GM18526 (cell line): ENCODE measurements around the gene FAM174B.

Source experiments
- POLR2A ChIP-seq: IDR thresholded peaks from 3 replicates; pipeline ENCODE4 v1.6.1; 2011; ENCODE audit not compliant: insufficient read length; ENCODE audit errors: extremely low read depth

Gene FAM174B

DNA sequence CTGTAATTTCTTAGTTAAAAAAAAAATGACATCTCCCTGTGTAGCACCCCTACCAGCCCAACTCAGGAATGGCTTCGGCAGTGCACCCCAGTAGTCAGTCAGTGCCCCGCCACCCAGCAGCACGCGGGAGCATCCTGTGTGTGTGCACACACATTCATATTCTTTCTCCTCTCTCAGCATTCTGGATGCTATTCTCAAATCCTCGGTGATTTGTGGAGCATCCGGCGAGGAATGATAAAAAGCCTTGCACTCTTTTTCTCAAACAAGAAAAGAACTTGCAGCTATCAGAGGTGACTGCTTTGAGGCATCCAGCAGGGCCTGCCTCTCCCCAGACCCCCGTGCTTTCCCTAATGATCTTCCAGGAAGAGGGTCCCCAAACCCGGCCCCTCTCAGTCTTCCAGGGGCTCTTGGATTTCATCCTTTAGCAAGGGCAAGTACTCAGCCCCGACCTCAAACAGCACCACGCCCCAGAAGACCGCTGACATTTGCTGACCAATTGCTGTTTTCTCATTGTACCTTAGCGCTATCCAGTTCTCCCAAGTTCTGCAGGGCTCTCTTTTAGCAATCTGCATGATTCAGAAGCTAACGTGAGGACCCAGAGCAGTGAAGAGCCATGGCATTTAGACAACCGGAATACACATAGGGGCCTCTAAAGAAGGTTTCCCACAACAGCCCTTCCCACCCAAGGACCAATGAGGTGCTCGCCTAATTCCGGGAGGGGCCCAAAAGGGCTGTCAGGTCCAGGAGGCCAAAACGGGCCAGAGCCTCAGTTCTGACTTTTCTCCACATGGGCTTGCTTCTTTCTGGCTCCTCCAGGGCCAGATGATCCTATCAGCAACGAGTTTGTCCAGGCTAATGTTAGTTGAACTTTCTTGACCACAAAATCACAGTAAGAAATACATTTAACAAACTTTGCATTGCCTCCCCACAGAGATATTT lies 72.2 kb downstream of the FAM174B start:
- TF ChIP-seq POLR2A, result no peak

DNA sequence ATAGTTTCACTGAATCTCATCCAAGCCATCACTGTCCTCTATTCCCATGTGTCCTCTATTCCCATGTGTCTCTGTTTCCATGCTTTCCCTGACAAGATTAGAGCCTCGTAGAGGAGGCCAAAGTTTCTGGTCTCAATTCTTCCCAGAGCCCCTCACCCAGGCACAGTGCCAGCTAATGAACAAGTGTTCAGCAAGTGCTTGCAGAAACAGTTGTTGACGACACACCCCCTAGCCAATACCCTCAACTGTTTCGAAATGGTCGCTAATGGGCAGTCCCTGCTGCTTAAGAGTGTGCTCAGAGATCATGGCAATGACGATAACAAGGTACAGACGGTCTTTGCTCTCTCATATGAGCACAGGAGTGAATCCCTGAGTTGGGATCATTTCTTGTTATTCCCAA lies 73.4 kb downstream of the FAM174B start:
- no peak for TF ChIP-seq POLR2A

DNA sequence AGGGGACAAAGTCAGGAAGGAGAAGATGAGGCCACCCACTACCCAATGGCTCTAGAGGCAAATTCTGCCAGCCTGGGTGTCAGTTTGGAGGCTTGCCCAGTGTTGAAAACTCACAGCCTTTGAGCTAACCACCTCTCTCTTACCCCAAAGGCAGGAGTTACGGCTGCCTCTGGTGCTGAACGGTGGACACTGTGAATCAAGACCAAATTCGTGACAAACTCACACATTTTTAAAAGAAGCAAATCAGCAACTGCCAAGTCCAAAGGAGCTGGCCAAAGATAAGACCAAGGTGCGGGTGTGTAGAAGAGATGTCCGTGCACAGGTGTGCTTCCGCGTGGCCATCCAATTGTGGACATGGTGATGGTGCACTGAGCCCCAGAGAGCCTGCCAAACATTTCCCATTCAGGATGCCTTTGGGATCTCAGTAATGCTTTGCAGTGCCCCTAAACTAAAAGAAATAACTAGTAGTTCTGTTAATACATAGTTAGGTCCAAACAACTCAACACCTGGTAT lies 74.6 kb downstream of the FAM174B start:
- no peak for TF ChIP-seq POLR2A

DNA sequence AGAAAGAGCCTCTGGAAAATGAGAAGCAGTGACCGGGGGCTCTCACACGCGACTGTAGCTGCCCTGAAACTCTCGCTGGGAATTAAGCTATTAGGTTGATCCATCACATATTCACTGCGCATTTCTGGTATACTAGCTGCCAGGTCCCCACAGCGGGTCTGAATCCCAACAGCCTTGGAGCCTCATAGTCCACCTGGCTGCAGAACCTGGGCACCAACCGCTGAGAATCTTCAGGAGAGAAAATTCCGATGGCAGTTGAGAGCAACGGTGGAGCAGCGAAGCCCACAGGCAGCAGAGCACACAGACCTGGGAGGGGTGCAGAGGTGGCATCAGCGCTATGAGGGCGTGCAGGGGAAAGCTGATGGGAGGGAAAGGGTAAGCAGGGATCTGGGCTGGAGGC lies 75.1 kb downstream of the FAM174B start:
- no peak for TF ChIP-seq POLR2A

DNA sequence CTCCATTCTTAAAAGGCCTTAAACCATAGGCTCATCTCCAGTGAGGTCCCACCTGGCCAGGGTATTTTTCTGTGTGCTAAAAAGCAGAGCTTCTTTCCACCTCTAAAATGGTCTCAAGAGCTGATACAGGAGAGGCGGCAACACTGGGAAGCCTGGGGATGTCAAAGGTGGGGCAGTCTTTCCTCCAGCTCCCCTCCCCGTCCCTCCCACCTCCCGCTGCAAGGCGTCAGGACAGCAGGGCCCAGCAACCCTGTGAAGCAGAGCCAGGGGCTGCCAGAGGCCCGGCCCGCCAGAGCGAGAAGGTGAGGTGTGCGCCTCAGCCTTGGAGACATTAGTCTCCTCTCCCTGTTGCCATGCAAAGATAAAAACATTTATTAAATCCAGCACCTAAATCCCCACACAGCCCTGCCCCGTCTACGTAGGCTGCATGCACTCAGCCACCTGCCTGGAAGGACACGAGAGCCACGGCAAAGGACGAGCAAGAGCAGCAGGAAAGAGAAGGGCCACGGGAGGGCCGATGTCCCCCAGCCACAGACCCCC lies 75.6 kb downstream of the FAM174B start:
- no peak for TF ChIP-seq POLR2A

DNA sequence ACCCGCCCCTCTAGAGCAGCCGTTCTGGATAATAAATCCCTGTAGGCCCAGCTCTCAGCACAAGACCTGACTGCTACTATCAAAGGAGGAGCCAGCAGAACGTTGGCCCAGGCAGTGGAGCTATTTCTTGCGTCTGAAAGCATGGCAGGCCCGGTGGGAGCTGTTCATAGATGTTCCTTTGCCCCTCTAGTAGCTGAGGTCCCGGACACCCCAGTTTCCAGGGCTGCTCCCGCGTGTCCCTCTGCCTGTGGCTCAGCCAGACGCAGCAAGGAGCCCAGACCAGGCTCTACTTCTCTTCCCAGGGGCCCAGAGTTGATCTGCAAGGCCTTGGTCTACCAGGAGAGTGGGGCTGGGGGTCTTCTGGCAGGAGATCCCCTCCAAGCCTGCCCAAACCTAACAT lies 76.1 kb downstream of the FAM174B start:
- no peak for TF ChIP-seq POLR2A

DNA sequence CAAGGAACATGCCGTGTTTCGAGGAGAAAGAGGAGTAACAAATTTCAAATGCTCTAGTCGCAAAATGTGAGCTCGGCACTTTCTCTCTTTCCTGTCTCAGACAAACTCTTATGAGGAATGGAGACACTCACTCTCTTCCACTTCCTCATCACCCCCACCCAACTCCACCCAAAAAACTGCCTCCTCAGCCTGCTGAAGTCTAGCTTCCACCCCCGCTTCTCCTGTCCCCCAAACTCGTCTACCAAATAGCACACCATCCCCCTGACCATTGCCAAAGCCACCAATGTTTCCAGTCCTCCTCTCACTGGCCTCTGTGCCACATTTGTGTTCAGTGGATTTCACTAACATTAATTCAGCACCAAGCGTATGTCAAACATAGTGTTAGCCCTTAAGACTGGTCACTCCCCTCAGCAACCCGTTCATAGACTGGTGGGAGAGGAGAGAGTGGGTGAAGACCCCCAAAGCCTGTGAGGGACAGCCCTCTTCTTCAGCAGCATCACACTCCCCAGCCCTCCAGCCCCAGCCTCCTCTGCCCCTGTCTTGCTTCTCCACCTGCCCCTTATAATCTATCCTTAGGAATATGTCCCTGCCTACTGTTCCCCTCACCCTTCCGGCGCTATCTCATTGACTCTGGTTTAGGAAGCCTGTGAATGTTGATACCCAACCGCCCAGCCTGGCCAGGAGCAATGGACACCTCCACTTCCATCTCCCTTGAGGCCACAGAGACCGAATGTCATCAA lies 77.3 kb downstream of the FAM174B start:
- TF ChIP-seq POLR2A, result no peak

DNA sequence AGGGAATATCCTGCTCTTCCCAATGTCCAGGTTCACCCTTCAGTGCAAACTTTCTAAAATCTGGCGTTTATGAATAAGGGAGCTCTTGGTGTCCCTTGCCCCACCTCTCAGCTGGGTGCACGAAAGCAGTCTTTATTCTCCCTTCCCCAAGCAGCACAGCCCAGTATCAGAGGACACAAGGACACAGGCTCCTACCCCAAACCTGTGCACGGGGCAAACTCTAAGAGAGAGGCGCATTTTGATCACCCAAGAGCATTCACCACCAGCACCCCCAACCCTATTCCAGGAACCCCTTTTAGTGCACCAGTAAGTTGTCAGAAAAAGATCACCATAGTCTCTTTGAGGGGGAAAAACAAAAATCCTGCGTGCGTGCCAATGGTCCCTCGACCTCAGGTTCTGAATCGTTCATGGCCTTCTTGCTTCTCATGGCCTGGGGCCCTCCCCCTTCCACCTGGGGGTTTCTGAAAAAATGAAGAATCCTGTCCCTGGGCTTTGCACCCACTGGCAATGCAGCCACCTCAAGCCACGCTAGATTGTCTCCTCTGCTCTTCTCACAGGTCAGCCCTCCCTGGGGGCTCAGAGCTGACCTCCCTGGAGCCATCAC lies 78.9 kb downstream of the FAM174B start:
- TF ChIP-seq POLR2A, result no peak

DNA sequence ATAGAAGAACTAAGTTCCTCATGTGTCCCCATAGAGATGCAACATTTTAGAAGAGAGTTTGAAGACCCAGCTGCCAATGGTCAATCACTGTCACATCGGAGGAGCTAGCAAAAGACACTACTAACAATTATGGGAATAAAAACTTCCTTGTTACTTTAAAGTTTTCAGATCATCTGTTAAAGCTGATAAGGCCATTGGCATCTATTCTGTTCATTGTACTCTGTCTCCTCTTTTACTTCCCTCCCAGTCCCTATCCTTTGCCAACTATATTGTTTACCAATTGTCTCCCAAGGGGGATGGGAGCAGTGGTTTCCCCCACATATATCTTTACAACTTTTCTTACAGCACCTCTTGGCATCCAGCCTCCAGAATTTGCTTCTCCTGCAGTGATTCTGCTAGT lies 81.0 kb downstream of the FAM174B start:
- TF ChIP-seq POLR2A, result no peak

DNA sequence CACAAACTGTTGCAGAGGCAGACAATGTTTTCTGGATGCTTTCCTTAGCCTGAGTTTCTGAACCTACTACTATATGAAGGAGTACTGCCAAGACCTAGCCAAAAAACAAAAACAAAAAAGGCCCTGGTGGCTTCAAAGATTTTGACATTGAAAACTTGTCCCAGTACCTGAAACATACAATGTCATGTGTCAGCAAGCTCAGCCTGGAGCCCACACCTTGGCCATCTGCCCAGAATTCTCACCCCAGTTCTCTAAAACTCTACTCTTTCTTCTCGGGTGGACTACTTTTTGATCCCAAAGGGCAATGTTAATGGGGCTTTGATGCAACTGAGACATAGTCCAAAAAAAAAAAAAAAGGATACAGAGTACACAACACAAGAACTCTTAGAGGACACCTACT lies 81.4 kb downstream of the FAM174B start:
- no peak for TF ChIP-seq POLR2A

DNA sequence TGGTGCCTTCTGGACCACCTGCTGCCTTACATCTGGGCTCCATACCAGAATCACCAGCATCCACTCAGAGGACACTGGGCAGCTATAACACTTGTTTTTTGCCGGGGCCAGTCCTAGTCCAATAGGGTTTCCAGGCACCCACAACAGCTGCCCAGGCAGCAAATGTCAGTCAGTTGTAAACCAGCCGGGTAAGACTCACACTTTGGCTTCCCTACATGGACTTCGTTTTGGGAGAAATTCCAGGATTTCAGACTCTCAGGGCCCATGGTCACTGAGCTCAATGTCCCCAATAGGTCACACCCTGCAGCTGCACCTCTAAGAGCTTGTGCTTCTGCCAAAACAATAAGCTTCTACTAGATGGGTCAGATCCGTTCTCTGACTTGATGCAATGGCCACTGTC lies 83.8 kb downstream of the FAM174B start:
- no peak for TF ChIP-seq POLR2A

DNA sequence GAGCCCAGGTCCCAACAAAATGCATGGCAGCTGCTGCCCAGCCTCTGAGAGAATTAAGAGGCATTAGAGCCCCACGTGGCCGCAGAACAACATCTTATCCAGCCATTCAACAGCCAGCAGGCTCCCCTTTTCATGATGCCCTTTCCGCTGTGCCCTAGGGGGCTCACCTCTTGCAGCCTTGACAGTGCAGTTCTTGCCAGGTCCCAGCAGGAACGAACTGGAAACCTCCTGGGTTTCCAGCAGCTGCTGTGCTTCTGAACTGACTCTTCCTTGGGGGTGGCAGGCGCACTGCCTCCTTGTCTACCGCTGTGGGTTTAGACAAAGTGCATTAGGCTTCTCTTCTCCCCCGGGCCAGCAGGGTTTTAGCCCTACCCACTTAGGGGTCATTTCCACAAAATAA lies 85.2 kb downstream of the FAM174B start:
- no peak for TF ChIP-seq POLR2A

DNA sequence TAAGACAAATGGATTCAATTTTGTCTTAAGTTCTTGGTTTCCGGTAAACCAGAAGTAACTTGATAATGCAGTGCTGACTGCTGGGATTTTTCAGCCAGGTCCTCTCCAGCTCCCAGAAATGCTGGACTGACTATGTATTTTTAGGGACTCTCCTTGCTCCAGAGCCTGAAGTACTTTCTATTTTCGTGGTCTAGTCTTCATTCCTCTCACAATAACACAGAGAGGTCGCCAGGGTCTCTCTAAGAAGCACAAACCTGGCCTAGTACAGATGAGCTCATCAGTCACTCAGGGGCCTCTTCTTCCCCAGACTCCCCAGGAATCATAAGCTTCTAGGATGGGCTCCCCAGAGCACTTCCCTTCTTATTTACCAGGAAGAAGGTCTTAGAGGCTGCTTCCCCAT lies 85.8 kb downstream of the FAM174B start:
- TF ChIP-seq POLR2A, result no peak
